ENCODE data around the gene SLC26A8. TPM values are rescaled to one million over a fixed set of nuclear protein-coding genes. Genes with fewer than 3 reads are reported as not detected.

The SLC26A8 gene
- total RNA-seq, 1 donor from 2014 or later = 0.29 TPM

DNA sequence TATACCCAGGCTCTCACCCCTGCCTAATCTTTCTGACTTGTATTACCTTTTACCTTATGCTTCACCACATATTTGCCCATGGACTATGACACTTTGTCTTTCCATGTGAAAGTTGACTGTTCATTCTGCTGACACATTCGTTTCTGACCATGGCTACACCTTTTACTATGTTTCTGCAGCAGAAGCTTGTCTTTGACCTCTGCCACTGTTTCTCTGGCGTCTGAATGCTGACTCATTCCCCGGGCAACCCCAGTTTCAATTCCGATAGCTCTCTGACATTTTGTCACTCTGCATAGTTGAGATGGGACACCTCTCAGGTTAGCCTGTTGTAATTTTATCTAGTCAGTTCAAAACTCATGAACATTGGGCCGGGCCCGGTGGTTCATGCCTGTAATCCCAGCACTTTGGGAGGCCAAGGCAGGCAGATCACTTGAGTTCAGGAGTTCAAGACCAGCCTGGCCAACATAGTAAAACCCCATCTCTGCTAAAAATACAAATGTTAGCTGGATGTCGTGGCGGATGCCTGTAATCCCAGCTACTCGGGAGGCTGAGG is 50.7 kb downstream of the SLC26A8 start:
- DNase-seq = no peak
- Mint-ChIP-seq H3K36me3 (ENCODE audit: unreplicated experiment) (no peaks in the 10 kb centered on the region), H3K4me3 (ENCODE audit: unreplicated experiment) (no peak overlapping the region), H3K9me3 (ENCODE audit: unreplicated experiment) (no peaks in the 10 kb centered on the region), H3K27ac (ENCODE audit: unreplicated experiment) (no peak overlapping the region), H3K4me1 (ENCODE audit: low read depth, unreplicated experiment) (no peaks in the 10 kb centered on the region), H3K27me3 (ENCODE audit: unreplicated experiment) (peaks cover 2% of the 10 kb centered on the region)
- TF ChIP-seq, protein P1, sequence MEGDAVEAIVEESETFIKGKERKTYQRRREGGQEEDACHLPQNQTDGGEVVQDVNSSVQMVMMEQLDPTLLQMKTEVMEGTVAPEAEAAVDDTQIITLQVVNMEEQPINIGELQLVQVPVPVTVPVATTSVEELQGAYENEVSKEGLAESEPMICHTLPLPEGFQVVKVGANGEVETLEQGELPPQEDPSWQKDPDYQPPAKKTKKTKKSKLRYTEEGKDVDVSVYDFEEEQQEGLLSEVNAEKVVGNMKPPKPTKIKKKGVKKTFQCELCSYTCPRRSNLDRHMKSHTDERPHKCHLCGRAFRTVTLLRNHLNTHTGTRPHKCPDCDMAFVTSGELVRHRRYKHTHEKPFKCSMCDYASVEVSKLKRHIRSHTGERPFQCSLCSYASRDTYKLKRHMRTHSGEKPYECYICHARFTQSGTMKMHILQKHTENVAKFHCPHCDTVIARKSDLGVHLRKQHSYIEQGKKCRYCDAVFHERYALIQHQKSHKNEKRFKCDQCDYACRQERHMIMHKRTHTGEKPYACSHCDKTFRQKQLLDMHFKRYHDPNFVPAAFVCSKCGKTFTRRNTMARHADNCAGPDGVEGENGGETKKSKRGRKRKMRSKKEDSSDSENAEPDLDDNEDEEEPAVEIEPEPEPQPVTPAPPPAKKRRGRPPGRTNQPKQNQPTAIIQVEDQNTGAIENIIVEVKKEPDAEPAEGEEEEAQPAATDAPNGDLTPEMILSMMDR (IDR thresholded peaks at IDR 0.05; ENCODE audit: partially characterized antibody, unreplicated experiment) = no peak

DNA sequence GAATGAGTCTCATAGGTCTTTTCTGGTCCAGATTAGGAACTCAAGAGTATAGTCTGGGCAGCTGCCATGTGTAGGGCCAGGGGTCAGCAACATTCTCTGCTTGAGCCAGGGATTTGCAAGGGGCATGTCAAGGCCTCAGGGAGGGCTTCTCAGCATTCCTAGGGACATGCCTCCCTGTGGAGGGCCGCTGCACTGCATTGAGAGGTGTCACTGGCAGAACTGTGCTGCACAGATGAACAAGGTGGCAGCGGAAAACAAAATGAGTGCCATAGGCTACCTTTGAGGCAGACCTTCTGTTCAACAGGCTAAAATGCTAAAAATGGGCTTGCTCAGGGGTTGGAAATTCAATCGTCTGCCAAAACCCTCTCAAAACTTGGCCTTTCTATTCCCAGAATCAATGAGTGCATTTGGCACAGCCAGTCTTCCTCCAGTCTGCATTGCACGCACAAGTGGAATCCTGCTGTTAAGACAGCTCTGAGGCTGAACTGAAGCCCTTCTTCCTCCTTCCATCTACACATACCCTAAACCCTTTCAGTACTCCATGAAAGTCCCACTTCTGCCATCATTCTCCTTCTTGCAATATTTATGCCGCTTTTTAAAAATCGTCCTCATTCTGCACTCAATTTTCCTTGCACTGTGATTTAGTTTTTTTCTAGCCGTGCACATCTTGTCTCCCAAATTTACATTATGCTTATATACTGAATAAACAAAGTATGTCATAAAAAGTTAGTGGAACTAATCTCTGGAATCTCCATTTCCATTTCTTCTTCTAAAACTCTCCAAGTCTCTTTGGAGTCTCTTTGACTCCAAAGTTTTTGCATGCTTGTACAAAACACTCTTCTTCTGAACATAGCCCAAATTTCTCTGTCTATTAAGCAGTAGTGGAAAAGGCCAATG is 51.7 kb downstream of the SLC26A8 start:
- peaks cover 2% of the 10 kb centered on the region for H3K27me3 Mint-ChIP-seq (ENCODE audit: unreplicated experiment)
- H3K36me3 Mint-ChIP-seq (ENCODE audit: unreplicated experiment) = no peaks in the 10 kb centered on the region
- TF ChIP-seq, protein P1 (IDR thresholded peaks at IDR 0.05; ENCODE audit: partially characterized antibody, unreplicated experiment) = no peak
- peak; percentile 43 for DNase-seq
- no peaks in the 10 kb centered on the region for H3K9me3 Mint-ChIP-seq (ENCODE audit: unreplicated experiment)
- no peaks in the 10 kb centered on the region for H3K4me1 Mint-ChIP-seq (ENCODE audit: low read depth, unreplicated experiment)
- no peak overlapping the region for H3K27ac Mint-ChIP-seq (ENCODE audit: unreplicated experiment)
- no peak overlapping the region for H3K4me3 Mint-ChIP-seq (ENCODE audit: unreplicated experiment)

DNA sequence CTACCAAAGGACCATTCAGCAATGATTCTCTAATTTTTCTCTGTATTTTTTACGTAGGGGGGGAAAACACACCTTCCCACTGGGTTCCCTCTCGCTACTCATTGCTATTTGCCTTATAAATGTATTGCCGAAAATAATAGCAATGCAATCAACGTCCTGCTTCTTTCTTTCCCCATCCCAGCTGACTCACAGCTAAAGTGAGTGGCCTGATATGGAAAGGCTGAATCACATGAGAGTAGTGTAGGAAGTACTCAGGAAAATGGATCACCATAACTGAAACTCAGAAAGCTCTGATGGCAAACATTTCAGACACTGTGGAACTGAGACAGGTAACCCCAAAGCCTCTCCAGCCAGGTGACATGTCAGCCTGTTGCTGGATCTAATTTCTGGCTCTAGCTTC is 54.3 kb downstream of the SLC26A8 start:
- Mint-ChIP-seq H3K9me3 (ENCODE audit: unreplicated experiment) (no peaks in the 10 kb centered on the region), H3K4me1 (ENCODE audit: low read depth, unreplicated experiment) (peaks cover 6% of the 10 kb centered on the region), H3K4me3 (ENCODE audit: unreplicated experiment) (no peak overlapping the region), H3K27me3 (ENCODE audit: unreplicated experiment) (peaks cover 2% of the 10 kb centered on the region), H3K36me3 (ENCODE audit: unreplicated experiment) (no peaks in the 10 kb centered on the region), H3K27ac (ENCODE audit: unreplicated experiment) (no peak overlapping the region)
- DNase-seq = no peak
- TF ChIP-seq, protein P1 (IDR thresholded peaks at IDR 0.05; ENCODE audit: partially characterized antibody, unreplicated experiment) = no peak

DNA sequence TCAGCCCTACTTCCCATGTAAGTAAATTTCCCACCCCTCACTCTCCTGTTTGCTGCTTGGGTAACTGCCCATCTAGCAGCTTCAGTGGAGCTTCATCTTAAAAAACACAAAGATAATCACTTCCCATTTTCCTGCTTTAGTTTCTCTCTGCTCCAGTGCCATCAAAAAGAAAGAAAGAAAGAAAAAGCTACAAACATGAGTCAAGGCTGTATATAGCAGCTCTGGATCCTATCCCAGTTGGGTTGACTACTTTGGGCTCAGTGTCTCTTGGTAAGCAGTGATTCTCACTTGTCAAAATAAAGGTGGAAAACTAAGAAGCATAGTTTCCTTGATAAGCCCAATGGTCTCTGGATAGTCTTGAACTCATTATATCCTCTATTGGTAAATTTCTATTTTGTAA is 54.8 kb downstream of the SLC26A8 start:
- H3K27ac Mint-ChIP-seq (ENCODE audit: unreplicated experiment) = no peak overlapping the region
- peaks cover 2% of the 10 kb centered on the region for H3K27me3 Mint-ChIP-seq (ENCODE audit: unreplicated experiment)
- TF ChIP-seq, protein P1 (IDR thresholded peaks at IDR 0.05; ENCODE audit: partially characterized antibody, unreplicated experiment) = no peak
- H3K36me3 Mint-ChIP-seq (ENCODE audit: unreplicated experiment) = no peaks in the 10 kb centered on the region
- no peaks in the 10 kb centered on the region for H3K9me3 Mint-ChIP-seq (ENCODE audit: unreplicated experiment)
- peaks cover 6% of the 10 kb centered on the region for H3K4me1 Mint-ChIP-seq (ENCODE audit: low read depth, unreplicated experiment)
- no peak for DNase-seq
- no peak overlapping the region for H3K4me3 Mint-ChIP-seq (ENCODE audit: unreplicated experiment)

DNA sequence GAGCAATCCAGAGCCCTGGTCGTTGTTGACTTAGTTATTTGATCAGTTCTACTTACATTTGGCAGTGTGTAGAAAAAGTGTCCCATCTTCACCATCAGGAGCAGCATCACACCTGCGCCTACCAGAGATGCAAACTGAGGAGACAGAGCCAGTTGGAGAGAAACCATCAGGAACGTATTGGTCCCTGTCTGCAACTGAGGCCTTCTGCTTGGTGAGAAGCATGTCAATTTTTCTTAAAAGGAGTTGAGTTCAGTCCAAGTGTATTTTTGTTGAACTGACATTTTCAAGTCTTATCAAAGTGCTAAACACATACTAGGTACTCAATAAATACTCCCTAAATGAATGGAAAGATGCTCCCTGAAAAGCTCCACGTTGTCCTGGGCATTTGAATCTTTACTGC is 55.6 kb downstream of the SLC26A8 start:
- H3K4me3 Mint-ChIP-seq (ENCODE audit: unreplicated experiment) = no peak overlapping the region
- peaks cover 2% of the 10 kb centered on the region for H3K27me3 Mint-ChIP-seq (ENCODE audit: unreplicated experiment)

More for the DNA sequence above, 55.6 kb downstream of the SLC26A8 start:
- Mint-ChIP-seq H3K4me1 (ENCODE audit: low read depth, unreplicated experiment) (peaks cover 6% of the 10 kb centered on the region), H3K9me3 (ENCODE audit: unreplicated experiment) (no peaks in the 10 kb centered on the region), H3K36me3 (ENCODE audit: unreplicated experiment) (no peaks in the 10 kb centered on the region), H3K27ac (ENCODE audit: unreplicated experiment) (no peak overlapping the region)
- TF ChIP-seq, protein P1 (IDR thresholded peaks at IDR 0.05; ENCODE audit: partially characterized antibody, unreplicated experiment) = no peak
- DNase-seq = no peak

Measured in glutamatergic neuron (in vitro differentiated cells).